SK-N-SH (cell line): ENCODE results near the gene FDXACB1. TPM values are rescaled to one million over a fixed set of nuclear protein-coding genes. Genes with fewer than 3 reads are reported as not detected.

Experiments used
- CTCF ChIA-PET: fragments of 300-600, 350-600 bp; formaldehyde crosslinking; extraction: SDS; loops from one replicate; lab custom pipeline; 2021; lab: Yijun Ruan, JAX
- POLR2A ChIA-PET: fragments of 350-600 bp; sonication (Branson Sonifier 250); formaldehyde crosslinking; extraction: SDS; loops from one replicate; lab custom pipeline; 2020; ENCODE audit warnings: antibody characterized with exemption, inconsistent platforms; lab: Yijun Ruan, JAX
- DNase-seq: peaks from one replicate; pipeline ENCODE4 v3.0.0; 2012
- H2AFZ ChIP-seq: fragments of 200-600 bp; sonication (generic); 2 replicates; pipeline ENCODE4 v1.8.1; 2016; ENCODE audit warnings: antibody characterized with exemption, mild to moderate bottlenecking, low read depth
- H3F3A ChIP-seq: fragments of 200-600 bp; sonication (generic); replicated peaks from 2 replicates; pipeline ENCODE3; 2016; ENCODE audit warnings: antibody characterized with exemption, mild to moderate bottlenecking; ENCODE audit not compliant: insufficient read depth
- H3K27ac ChIP-seq, 2 experiments: fragments of 200-500 bp in 1 of 2; fragments of 200-600 bp in 1 of 2; sonication (Bioruptor generic) in 1 of 2; sonication (generic), shearing (Covaris generic) in 1 of 2; 2 replicates each; pipeline versions ENCODE4 v1.5.1 to v1.6.1; 2014 to 2016; ENCODE audit warnings: low read depth in 2 of 2, inconsistent platforms in 1 of 2, low read length in 1 of 2, mild to moderate bottlenecking in 1 of 2, mixed read lengths in 1 of 2
- H3K27me3 ChIP-seq: fragments of 200-600 bp; sonication (generic), shearing (Covaris generic); 2 replicates; pipeline ENCODE4 v1.6.1; 2016; ENCODE audit warnings: mixed run types; ENCODE audit not compliant: insufficient read depth
- H3K36me3 ChIP-seq, 2 experiments: fragments of 200-500 bp in 1 of 2; fragments of 200-600 bp in 1 of 2; sonication (Bioruptor generic) in 1 of 2; sonication (generic) in 1 of 2; replicated peaks in 1 of 2; 2 replicates each; pipeline versions ENCODE3 to v1.5.1; 2014 to 2016; ENCODE audit warnings: low read length in 1 of 2, mild to moderate bottlenecking in 1 of 2; ENCODE audit not compliant: insufficient read depth in 2 of 2, control insufficient read depth in 1 of 2
- H3K4me1 ChIP-seq, 2 experiments: fragments of 200-500 bp in 1 of 2; fragments of 200-600 bp in 1 of 2; sonication (Bioruptor generic) in 1 of 2; sonication (generic), shearing (Covaris generic) in 1 of 2; 2 replicates each; pipeline versions ENCODE4 v1.5.1 to v1.6.1; 2014 to 2016; ENCODE audit warnings: low read depth in 1 of 2, low read length in 1 of 2, mixed run types in 1 of 2; ENCODE audit not compliant: insufficient read depth in 2 of 2, control insufficient read depth in 1 of 2
- H3K4me2 ChIP-seq: fragments of 200-600 bp; sonication (generic), shearing (Covaris generic); 2 replicates; pipeline ENCODE4 v1.6.1; 2017; ENCODE audit warnings: mixed run types
- H3K4me3 ChIP-seq, 2 experiments: fragments of 200-500 bp in 1 of 2; fragments of 200-600 bp in 1 of 2; sonication (Bioruptor generic) in 1 of 2; sonication (generic), shearing (Covaris generic) in 1 of 2; 2 replicates each; pipeline versions ENCODE4 v1.5.1 to v1.8.1; 2014 to 2016; ENCODE audit warnings: low read depth in 2 of 2, inconsistent platforms in 1 of 2, low read length in 1 of 2, mild to moderate bottlenecking in 1 of 2, mixed read lengths in 1 of 2, moderate library complexity in 1 of 2
- H3K79me2 ChIP-seq: fragments of 200-600 bp; sonication (generic); 2 replicates; pipeline ENCODE4 v1.8.1; 2017; ENCODE audit warnings: mild to moderate bottlenecking; ENCODE audit not compliant: insufficient read depth
- H3K9ac ChIP-seq: fragments of 200-600 bp; sonication (generic); 2 replicates; pipeline ENCODE4 v1.6.1; 2017; ENCODE audit warnings: mixed run types
- H3K9me2 ChIP-seq: fragments of 200-600 bp; sonication (generic); 2 replicates; pipeline ENCODE4 v1.6.1; 2017; ENCODE audit warnings: mixed run types
- H3K9me3 ChIP-seq: fragments of 200-600 bp; sonication (generic); 2 replicates; pipeline ENCODE4 v1.6.1; 2017; ENCODE audit warnings: mixed run types, mild to moderate bottlenecking, moderate library complexity
- H4K20me1 ChIP-seq: fragments of 200-600 bp; sonication (generic); 2 replicates; pipeline ENCODE4 v1.6.1; 2017; ENCODE audit warnings: mild to moderate bottlenecking, mixed run types; ENCODE audit not compliant: insufficient read depth
- CHD2 ChIP-seq: fragments of 150-350 bp; IDR thresholded peaks from 2 replicates; pipeline ENCODE4 v1.6.1; 2018; ENCODE audit warnings: low read length; ENCODE audit not compliant: partially characterized antibody
- GATA2 ChIP-seq: sonication (generic); formaldehyde crosslinking; IDR thresholded peaks from 2 replicates; pipeline ENCODE4 v1.5.0; 2020; ENCODE audit warnings: mild to moderate bottlenecking, missing genetic modification reagents
- MEF2A ChIP-seq: IDR thresholded peaks from 2 replicates; pipeline ENCODE4 v1.4.0; 2012; ENCODE audit warnings: low read depth, borderline replicate concordance
- MXI1 ChIP-seq: IDR thresholded peaks from 2 replicates; pipeline ENCODE4 v1.6.1; 2012; ENCODE audit warnings: mild to moderate bottlenecking, low read depth, low read length, improper control_type of control experiment
- NFIC ChIP-seq: IDR thresholded peaks from 2 replicates; pipeline ENCODE4 v1.4.0; 2012; ENCODE audit warnings: borderline replicate concordance
- PBX3 ChIP-seq: IDR thresholded peaks from 2 replicates; pipeline ENCODE4; 2012
- POLR2AphosphoS5 ChIP-seq: IDR thresholded peaks from 2 replicates; pipeline ENCODE4 v1.6.1; 2012; ENCODE audit warnings: low read depth, low read length
- RXRA ChIP-seq: IDR thresholded peaks from 2 replicates; pipeline ENCODE4 v1.4.0; 2012; ENCODE audit warnings: low read depth, mild to moderate bottlenecking, borderline replicate concordance
- SMC3 ChIP-seq: IDR thresholded peaks from 2 replicates; pipeline ENCODE4 v1.6.1; 2012; ENCODE audit warnings: low read depth, low read length, improper control_type of control experiment
- TAF1 ChIP-seq: IDR thresholded peaks from 2 replicates; pipeline ENCODE4 v1.6.1; 2012; ENCODE audit warnings: low read depth, mild to moderate bottlenecking, low read length, moderate library complexity, borderline replicate concordance
- TCF12 ChIP-seq: IDR thresholded peaks from 2 replicates; pipeline ENCODE4 v1.4.0; 2012
- TEAD4 ChIP-seq: IDR thresholded peaks from 2 replicates; pipeline ENCODE4 v1.4.0; 2012; ENCODE audit warnings: mild to moderate bottlenecking, borderline replicate concordance; ENCODE audit not compliant: insufficient read depth
- WGBS: methylation state at CpG from one replicate; pipeline ENCODE4 v1.1.6; 2017; ENCODE audit warnings: low lambda C conversion rate; 5-methylcytosine and 5-hydroxymethylcytosine counted together
- polyA plus RNA-seq, 3 experiments: library from polyadenylated mRNA; depleted of rRNA; stranded (reverse); fragments of >200 nt; gene quantifications; 2 replicates each; pipeline ENCODE4 v1.2.3, GENCODE V29; 2012
- TF ChIP-seq, protein P1 (sequence below): IDR thresholded peaks from 2 replicates; pipeline ENCODE4 v1.4.0; 2012; ENCODE audit warnings: low read depth, borderline replicate concordance

The FDXACB1 gene
- polyA plus RNA-seq, 1 of the 3 experiments (the other 2 are of a cell fraction) = 2.8 TPM

DNA sequence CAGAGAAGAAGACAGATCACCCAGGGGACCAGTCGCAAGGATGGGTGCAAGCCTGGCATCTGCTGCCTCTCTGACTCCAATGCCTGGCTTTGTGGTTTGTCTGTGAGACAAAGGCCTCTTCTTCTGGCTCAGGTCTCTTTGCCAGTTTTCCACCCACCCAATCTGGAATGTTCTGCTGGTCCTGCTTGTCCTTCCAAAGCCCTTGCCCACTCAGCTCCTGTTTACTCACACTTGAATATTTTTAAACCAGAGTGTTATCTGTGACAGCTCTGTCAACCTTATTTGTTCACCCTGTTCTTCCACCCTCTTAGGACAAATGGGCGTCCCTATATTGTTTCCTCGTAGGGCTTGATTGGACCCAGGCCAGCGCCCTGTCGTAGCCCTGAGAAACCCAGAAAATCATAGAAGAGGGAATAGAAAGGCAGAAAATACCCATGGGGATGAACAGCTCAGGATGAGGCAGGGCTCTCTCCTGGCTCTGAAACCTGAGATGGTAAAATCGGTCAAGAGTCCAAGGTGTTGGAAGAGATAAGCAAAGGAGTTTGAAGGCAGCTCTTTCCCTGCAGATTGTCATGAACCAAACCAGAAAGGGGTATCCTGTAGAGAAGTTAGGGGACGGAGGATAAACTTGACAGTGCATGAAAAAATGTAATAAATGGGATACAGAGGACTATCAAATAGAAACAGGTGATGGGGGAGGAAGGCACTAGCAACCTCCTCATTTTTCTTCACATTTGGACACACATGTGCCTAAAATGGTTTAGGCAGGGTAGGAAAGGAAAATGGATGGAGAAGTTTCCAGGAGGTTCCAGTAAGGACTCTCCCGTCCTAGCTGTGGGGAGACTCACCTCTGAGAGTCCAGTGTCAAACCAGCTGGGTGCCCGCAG lies 32.0 kb upstream of the FDXACB1 start (continued):
- TF ChIP-seq MEF2A = no peak
- no peak for TF ChIP-seq TCF12

DNA sequence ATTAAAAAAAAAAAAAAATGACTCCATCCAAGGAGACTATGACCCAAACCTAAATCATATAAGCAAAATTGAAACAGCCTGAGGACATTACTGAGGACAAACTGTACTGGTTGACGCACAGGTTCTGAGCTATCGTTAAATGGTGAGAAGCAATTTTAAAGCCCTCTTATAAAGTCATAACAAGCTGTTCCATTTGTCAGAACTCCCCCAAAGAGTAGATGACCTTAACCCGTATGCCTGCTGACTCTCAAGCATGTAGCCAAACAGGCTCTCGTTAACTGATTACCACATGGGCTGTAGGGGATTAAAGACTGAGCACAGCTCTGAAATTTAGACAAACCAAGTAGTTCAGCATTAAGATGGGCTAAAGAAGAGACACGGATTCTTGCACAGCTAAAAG lies 30.4 kb upstream of the FDXACB1 start:
- Histone ChIP-seq H3K36me3 (no peaks in the 10 kb centered on the region), H3K9me2 (no peaks in the 10 kb centered on the region), H3K9me3 (no peaks in the 10 kb centered on the region), H3K4me1 (peaks cover 6 to 7% of the 10 kb centered on the region in 2 experiments; a peak in 2 of 4 replicates), H4K20me1 (no peaks in the 10 kb centered on the region)
- DNase-seq = no peak
- 84% methylated on average over 5 of the region's 5 CpGs for WGBS
- CTCF ChIA-PET = interaction anchor here (1.4 kb wide), 1 partner anchor 22 kb away, joined by 4 read pairs; no protein-coding TSS in a partner anchor
- TF ChIP-seq NFIC = no peak
- TF ChIP-seq GATA2 (CRISPR knock-in tag) = no peak
- no peak for TF ChIP-seq POLR2AphosphoS5
- TF ChIP-seq CHD2 = no peak
- no peak for TF ChIP-seq SMC3
- no peak for TF ChIP-seq MXI1
- no peak for TF ChIP-seq TEAD4
- TF ChIP-seq PBX3 = no peak
- TF ChIP-seq RXRA = no peak
- TF ChIP-seq TAF1 = no peak
- TF ChIP-seq, protein P1, sequence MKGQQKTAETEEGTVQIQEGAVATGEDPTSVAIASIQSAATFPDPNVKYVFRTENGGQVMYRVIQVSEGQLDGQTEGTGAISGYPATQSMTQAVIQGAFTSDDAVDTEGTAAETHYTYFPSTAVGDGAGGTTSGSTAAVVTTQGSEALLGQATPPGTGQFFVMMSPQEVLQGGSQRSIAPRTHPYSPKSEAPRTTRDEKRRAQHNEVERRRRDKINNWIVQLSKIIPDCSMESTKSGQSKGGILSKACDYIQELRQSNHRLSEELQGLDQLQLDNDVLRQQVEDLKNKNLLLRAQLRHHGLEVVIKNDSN = no peak
- TF ChIP-seq, all 33 proteins: peak for 0
- no peak overlapping the region for H3K4me2 ChIP-seq
- H3K27ac ChIP-seq = no peak overlapping the region
- POLR2A ChIA-PET = no interaction called here
- H2AFZ ChIP-seq = no peak overlapping the region
- no peak overlapping the region for H3K9ac ChIP-seq
- H3K27me3 ChIP-seq = no peaks in the 10 kb centered on the region
- H3K79me2 ChIP-seq = no peaks in the 10 kb centered on the region
- no peak overlapping the region for H3K4me3 ChIP-seq
- peaks cover 13% of the 10 kb centered on the region for H3F3A ChIP-seq
